CD4-positive, CD25-positive, alpha-beta regulatory T cell (primary cell): Measurements from ENCODE around the gene CERKL. TPM values are rescaled to one million over a fixed set of nuclear protein-coding genes. Genes with fewer than 3 reads are reported as not detected.

ENCODE experiments used
- ATAC-seq, 2 donors: fragments of 150-1000 bp; cut with Tn5 transposase; one replicate each; pipeline ENCODE4 v1.10.0; 2021; ENCODE audit warnings: low read depth in 2 of 2, moderate number of reproducible peaks in 2 of 2, moderate library complexity in 1 of 2
- DNase-seq, 3 donors: peaks; one replicate each; pipeline versions ENCODE4 v3.0.0 to v3.0.0-alpha.2; 2012 to 2022; ENCODE audit warnings: mixed read lengths in 1 of 3
- H3K27ac ChIP-seq: one replicate; pipeline ENCODE4 v1.7.0; 2013; ENCODE audit warnings: mild to moderate bottlenecking, low read length; ENCODE audit not compliant: insufficient read depth, poor library complexity, severe bottlenecking
- H3K27me3 ChIP-seq: one replicate; pipeline ENCODE4 v1.7.0; 2013; ENCODE audit warnings: low read length; ENCODE audit not compliant: control insufficient read depth, insufficient read depth
- H3K36me3 ChIP-seq: one replicate; pipeline ENCODE4 v1.7.0; 2013; ENCODE audit warnings: mild to moderate bottlenecking, low read length, moderate library complexity; ENCODE audit not compliant: control insufficient read depth, insufficient read depth
- H3K4me1 ChIP-seq: 2 replicates; pipeline ENCODE4 v1.7.0; 2013; ENCODE audit warnings: mild to moderate bottlenecking, low read length; ENCODE audit not compliant: insufficient read depth, control insufficient read depth, poor library complexity, severe bottlenecking
- H3K4me3 ChIP-seq: one replicate; pipeline ENCODE4 v1.7.0; 2013; ENCODE audit warnings: low read depth, mild to moderate bottlenecking, low read length, moderate library complexity
- H3K9me3 ChIP-seq, 2 experiments: 1 replicate in 1 of 2; 2 replicates in 1 of 2; pipeline ENCODE4 v1.7.0; 2013; ENCODE audit warnings: low read length in 2 of 2, mild to moderate bottlenecking in 1 of 2, moderate library complexity in 1 of 2; ENCODE audit not compliant: control insufficient read depth in 2 of 2
- H3K27ac Mint-ChIP-seq, 3 donors: one replicate each; pipeline ENCODE4 v1.8.0; 2020 to 2022; ENCODE audit warnings: mild to moderate bottlenecking in 3 of 3, mixed read lengths in 3 of 3, moderate library complexity in 2 of 3
- H3K27me3 Mint-ChIP-seq: one replicate; pipeline ENCODE4 v1.8.0; 2022; ENCODE audit warnings: mild to moderate bottlenecking, mixed read lengths
- H3K36me3 Mint-ChIP-seq: one replicate; pipeline ENCODE4 v1.8.0; 2020; ENCODE audit warnings: mixed read lengths
- H3K4me1 Mint-ChIP-seq, 4 donors: one replicate each; pipeline ENCODE4 v1.8.0; 2020 to 2022; ENCODE audit warnings: mixed read lengths in 4 of 4, mild to moderate bottlenecking in 1 of 4
- H3K4me3 Mint-ChIP-seq, 4 donors: one replicate each; pipeline ENCODE4 v1.8.0; 2020 to 2022; ENCODE audit warnings: mild to moderate bottlenecking in 4 of 4, mixed read lengths in 4 of 4, moderate library complexity in 3 of 4
- H3K9me3 Mint-ChIP-seq, 7 donors: one replicate each; pipeline ENCODE4 v1.8.0; 2020 to 2022; ENCODE audit warnings: mixed read lengths in 7 of 7, mild to moderate bottlenecking in 3 of 7, moderate library complexity in 2 of 7
- polyA plus RNA-seq, 4 donors: library from polyadenylated mRNA; unstranded; fragments of 300-500 nt; fragmentation: Illumina TruSeq; gene quantifications; one replicate each; pipeline ENCODE4 v1.2.3, GENCODE V29; 2021
- total RNA-seq: library from RNA; stranded (reverse); gene quantifications from one replicate; pipeline ENCODE4 v1.2.3, GENCODE V29; 2022

Gene CERKL
- total and polyA plus RNA-seq, 5 donors from 2014 or later = 4.2 to 12.0 (median 9.0) TPM; not detected in 1

- DNase-seq = no peak
- no peaks in the 10 kb centered on the region for H3K9me3 ChIP-seq
- H3K36me3 ChIP-seq = peaks cover 49% of the 10 kb centered on the region
- H3K4me1 ChIP-seq = peaks cover 5% of the 10 kb centered on the region
- no peaks in the 10 kb centered on the region for H3K27me3 ChIP-seq
- Mint-ChIP-seq H3K27ac (no peak overlapping the region), H3K4me3 (no peak overlapping the region), H3K9me3 (peaks cover 0 to 2% (median 0%) of the 10 kb centered on the region in 7 donors), H3K4me1 (peaks cover 12 to 37% (median 20%) of the 10 kb centered on the region in 4 donors), H3K27me3 (no peaks in the 10 kb centered on the region), H3K36me3 (peaks cover 61% of the 10 kb centered on the region)
- no peak overlapping the region for H3K4me3 ChIP-seq
- H3K27ac ChIP-seq = no peak overlapping the region
- no peak for ATAC-seq
Observed at GRCh38 chr2:181515719-181516118, 141.2 kb downstream of the CERKL start.

DNA sequence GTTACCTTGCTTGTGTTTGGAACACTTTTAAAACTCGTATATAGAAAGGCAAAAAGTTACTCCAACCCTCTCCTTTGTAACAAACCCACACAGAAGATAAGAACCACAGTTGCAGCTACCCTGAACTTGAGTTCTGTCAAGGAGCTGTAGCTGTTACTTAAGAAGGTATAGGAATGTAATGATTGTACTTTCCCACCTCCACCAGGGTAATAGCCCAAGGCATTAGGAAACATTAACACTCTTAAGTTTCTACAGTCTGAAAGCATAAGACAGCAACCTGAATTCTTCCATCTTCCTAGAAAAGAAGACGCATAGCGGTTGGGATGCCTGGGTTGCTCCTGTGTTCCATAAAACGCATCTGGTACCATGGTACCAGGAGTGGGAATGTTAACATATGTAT lies 156.7 kb downstream of the CERKL start:
- Histone ChIP-seq H3K9me3 (no peaks in the 10 kb centered on the region), H3K36me3 (peaks cover 46% of the 10 kb centered on the region), H3K27me3 (no peaks in the 10 kb centered on the region), H3K27ac (no peak overlapping the region), H3K4me3 (no peak overlapping the region), H3K4me1 (no peaks in the 10 kb centered on the region)
- DNase-seq = no peak
- Mint-ChIP-seq H3K4me1 (no peaks in the 10 kb centered on the region), H3K36me3 (peaks cover 35% of the 10 kb centered on the region), H3K9me3 (no peaks in the 10 kb centered on the region), H3K27ac (no peak overlapping the region), H3K4me3 (no peak overlapping the region), H3K27me3 (no peaks in the 10 kb centered on the region)
- no peak for ATAC-seq

GRCh38 chr2:181499231-181499630 lies 157.7 kb downstream of the CERKL start:
- Mint-ChIP-seq H3K9me3 (no peaks in the 10 kb centered on the region), H3K27me3 (no peaks in the 10 kb centered on the region), H3K27ac (no peak overlapping the region), H3K36me3 (peaks cover 35% of the 10 kb centered on the region), H3K4me1 (no peaks in the 10 kb centered on the region), H3K4me3 (no peak overlapping the region)
- no peaks in the 10 kb centered on the region for H3K9me3 ChIP-seq
- ATAC-seq = no peak
- H3K27ac ChIP-seq = no peak overlapping the region
- H3K36me3 ChIP-seq = peaks cover 49% of the 10 kb centered on the region
- no peaks in the 10 kb centered on the region for H3K27me3 ChIP-seq
- no peak for DNase-seq
- H3K4me1 ChIP-seq = no peaks in the 10 kb centered on the region
- H3K4me3 ChIP-seq = no peak overlapping the region

Other genes starting within 250 kb of the CERKL start
- 18.8 TPM for gene ITGA4, start 199.7 kb downstream of the CERKL start, total RNA-seq
- gene ITGA4, start 199.7 kb downstream of the CERKL start, polyA plus RNA-seq = 10 to 100 TPM; 38.0 to 86.0 (median 64.9) TPM
- not detected for gene NEUROD1, start 23.4 kb upstream of the CERKL start, total RNA-seq
- not detected for gene NEUROD1, start 23.4 kb upstream of the CERKL start, polyA plus RNA-seq
- gene ITPRID2, start 234.6 kb upstream of the CERKL start, total RNA-seq = 42.4 TPM
- gene ITPRID2, start 234.6 kb upstream of the CERKL start, polyA plus RNA-seq = 1 to 10 TPM; 1.6 to 8.4 (median 4.0) TPM